ENCODE data around the gene JOSD1.
"Not testable (repeated sequence)": the region's sequence is repeated elsewhere in the genome, so short reads cannot be mapped to it uniquely, and the experiment has no call there.

GRCh38 chr22:38644245-38644644 lies 56.5 kb downstream of the JOSD1 start:
- not testable (repeated sequence) for TF ChIP-seq POLR2A (IDR thresholded peaks at IDR 0.05; ENCODE audit: low read length); GATA1 (IDR thresholded peaks at IDR 0.05; ENCODE audit: low read depth, low read length)

All from erythroblast (primary cell).